Fibroblast of skin of right biceps (primary cell): ENCODE results near the gene IL1B.

Experiments
- DNase-seq: peaks from one replicate; pipeline ENCODE4 v3.0.0-alpha.2; 2013

IL1B gene

GRCh38 chr2:112836695-112837117 lies at the start of gene IL1B:
Gene IL1B (minus strand): TSS chr2:112836779. CDS start chr2:112836229, 550 bp downstream.
- peak; percentile 84 for DNase-seq

- no peak for DNase-seq
Measured at GRCh38 chr2:112886291-112886690, 49.7 kb upstream of the IL1B start.

- peak; percentile 11 for DNase-seq
Measured at GRCh38 chr2:112885506-112885902, 48.9 kb upstream of the IL1B start.

GRCh38 chr2:112884869-112885505 lies 48.4 kb upstream of the IL1B start:
- DNase-seq: peak; percentile 27

GRCh38 chr2:112883669-112884068 lies 47.1 kb upstream of the IL1B start:
- DNase-seq: no peak

- DNase-seq: peak; percentile 75
Measured at GRCh38 chr2:112881217-112881985, 44.8 kb upstream of the IL1B start.

GRCh38 chr2:112880696-112881095 lies 44.1 kb upstream of the IL1B start:
- DNase-seq: no peak

- DNase-seq: peak; percentile 53
Measured at GRCh38 chr2:112880091-112880531, 43.5 kb upstream of the IL1B start.

- no peak for DNase-seq
Measured at GRCh38 chr2:112879491-112880041, 43.0 kb upstream of the IL1B start.

- DNase-seq: peak; percentile 78
Measured at GRCh38 chr2:112877423-112877822, 40.8 kb upstream of the IL1B start.

GRCh38 chr2:112876971-112877361 lies 40.4 kb upstream of the IL1B start:
- peak; percentile 33 for DNase-seq

- DNase-seq: no peak
Measured at GRCh38 chr2:112876257-112876970, 39.8 kb upstream of the IL1B start.

GRCh38 chr2:112870841-112871835 lies 34.6 kb upstream of the IL1B start:
- DNase-seq: no peak

GRCh38 chr2:112869258-112869842 lies 32.8 kb upstream of the IL1B start:
- peak; percentile 86 for DNase-seq

GRCh38 chr2:112867701-112868631 lies 31.4 kb upstream of the IL1B start:
- DNase-seq: no peak

GRCh38 chr2:112866128-112866835 lies 29.7 kb upstream of the IL1B start:
- no peak for DNase-seq

- no peak for DNase-seq
Measured at GRCh38 chr2:112864072-112864471, 27.5 kb upstream of the IL1B start.

- DNase-seq: peak; percentile 35
Measured at GRCh38 chr2:112859406-112860183, 23.0 kb upstream of the IL1B start.

GRCh38 chr2:112850588-112850987 lies 14.0 kb upstream of the IL1B start:
- DNase-seq: no peak
